Activated CD8-positive, alpha-beta memory T cell treated with anti-CD3 and anti-CD28 coated beads for 4 hours (primary cell): Measurements from ENCODE around the gene ICAM5.

Experiments
- DNase-seq, 2 donors: peaks; one replicate each; pipeline ENCODE4 v3.0.0-alpha.2; 2020; ENCODE audit warnings: low read depth in 2 of 2

Gene ICAM5

GRCh38 chr19:10292206-10292788 is 2.5 kb downstream of the ICAM5 start:
- peak in 1 of 2 donors; percentile 62 for DNase-seq

GRCh38 chr19:10292789-10293636 is 3.3 kb downstream of the ICAM5 start:
- no peak for DNase-seq

GRCh38 chr19:10293637-10294367 is 4.0 kb downstream of the ICAM5 start:
- DNase-seq: no peak

GRCh38 chr19:10294368-10294697 is 4.6 kb downstream of the ICAM5 start:
- no peak for DNase-seq

- peak in 1 of 2 donors; percentile 47 for DNase-seq
These were observed 5.6 kb downstream of the ICAM5 start for GRCh38 chr19:10295305-10295846.

GRCh38 chr19:10295847-10296591 is 6.3 kb downstream of the ICAM5 start:
- no peak for DNase-seq

- no peak for DNase-seq
These were observed 10.1 kb downstream of the ICAM5 start for GRCh38 chr19:10299545-10300458.

GRCh38 chr19:10305139-10305806 is 15.5 kb downstream of the ICAM5 start:
- DNase-seq: no peak

GRCh38 chr19:10306327-10306726 is 16.6 kb downstream of the ICAM5 start:
- no peak for DNase-seq

GRCh38 chr19:10309423-10309822 is 19.7 kb downstream of the ICAM5 start, which contains the start of gene ZGLP1:
Gene ZGLP1 (minus strand): TSS chr19:10309815.
- DNase-seq: no peak

GRCh38 chr19:10315335-10316214 is 25.8 kb downstream of the ICAM5 start, which contains the start of gene FDX2:
Gene FDX2 (minus strand): TSS chr19:10316015. CDS start chr19:10315996, 19 bp downstream.
- DNase-seq: peak; percentile 83 to 87

GRCh38 chr19:10316229-10317044 is 26.7 kb downstream of the ICAM5 start:
- no peak for DNase-seq

GRCh38 chr19:10317045-10317856 is 27.5 kb downstream of the ICAM5 start:
- DNase-seq: no peak

- DNase-seq: no peak
These were observed 28.2 kb downstream of the ICAM5 start for GRCh38 chr19:10317857-10318462.

- DNase-seq: no peak
These were observed 29.3 kb downstream of the ICAM5 start for GRCh38 chr19:10318807-10319682.
